GM18907 (cell line): ENCODE data around the gene NDN.
"Not testable (repeated sequence)": the region's sequence is repeated elsewhere in the genome, so short reads cannot be mapped to it uniquely, and the experiment has no call there.

Experiments
- ATAC-seq: cut with Tn5 transposase; IDR thresholded peaks from one replicate; pipeline ENCODE4 v1.9.1; 2021; ENCODE audit warnings: mild to moderate bottlenecking, moderate library complexity; ENCODE audit not compliant: unreplicated experiment

The NDN gene

GRCh38 chr15:23687143-23687470, at the start of gene NDN:
TSS of gene NDN (minus strand) at chr15:23687305. CDS start at chr15:23687217, 88 bp downstream.
- ATAC-seq = no peak

- no peak for ATAC-seq
Observed at GRCh38 chr15:23736033-23736673, 49.0 kb upstream of the NDN start.

- no peak for ATAC-seq
Observed at GRCh38 chr15:23734862-23735261, 47.8 kb upstream of the NDN start.

- ATAC-seq = not testable (repeated sequence)
Observed at GRCh38 chr15:23713874-23714656, 27.0 kb upstream of the NDN start.

GRCh38 chr15:23708332-23708731, 21.2 kb upstream of the NDN start:
- ATAC-seq = no peak

- ATAC-seq = no peak
Observed at GRCh38 chr15:23695282-23695681, 8.2 kb upstream of the NDN start.

- ATAC-seq = no peak
Observed at GRCh38 chr15:23694592-23694991, 7.5 kb upstream of the NDN start.

GRCh38 chr15:23690450-23690852, 3.3 kb upstream of the NDN start:
- no peak for ATAC-seq

GRCh38 chr15:23690015-23690414, 2.9 kb upstream of the NDN start:
- no peak for ATAC-seq

- ATAC-seq = no peak
Observed at GRCh38 chr15:23686466-23687142, 501 bp downstream of the NDN start.

- no peak for ATAC-seq
Observed at GRCh38 chr15:23671481-23671880, 15.6 kb downstream of the NDN start.

GRCh38 chr15:23670970-23671369, 16.1 kb downstream of the NDN start:
- ATAC-seq = no peak

GRCh38 chr15:23663232-23663631, 23.9 kb downstream of the NDN start:
- no peak for ATAC-seq

GRCh38 chr15:23648920-23649515, 38.1 kb downstream of the NDN start:
- ATAC-seq = no peak

GRCh38 chr15:23647421-23648370, 39.4 kb downstream of the NDN start, which contains the start of gene MAGEL2:
TSS of gene MAGEL2 (minus strand) at chr15:23647867. CDS start at chr15:23647742, 125 bp downstream.
- no peak for ATAC-seq

- ATAC-seq = no peak
Observed at GRCh38 chr15:23647001-23647295, 40.2 kb downstream of the NDN start.

- ATAC-seq = no peak
Observed at GRCh38 chr15:23646165-23647000, 40.7 kb downstream of the NDN start.

- ATAC-seq = no peak
Observed at GRCh38 chr15:23645371-23646164, 41.5 kb downstream of the NDN start.

GRCh38 chr15:23644829-23645228, 42.3 kb downstream of the NDN start:
- ATAC-seq = no peak
